AG09309 (cell line): Measurements from ENCODE around the gene POTEE.
"Not testable (repeated sequence)": the region's sequence is repeated elsewhere in the genome, so short reads cannot be mapped to it uniquely, and the experiment has no call there.

Experiments used
- DNase-seq: peaks from one replicate; pipeline ENCODE4 v3.0.0-alpha.2; 2010; ENCODE audit warnings: low read depth
- H3K4me3 ChIP-seq: 2 replicates; pipeline ENCODE4 v1.5.1; 2011; ENCODE audit warnings: mild to moderate bottlenecking, low read depth, low read length, moderate library complexity; ENCODE audit not compliant: control insufficient read depth
- CTCF ChIP-seq: IDR thresholded peaks from 2 replicates; pipeline ENCODE4 v1.5.1; 2011; ENCODE audit warnings: mild to moderate bottlenecking, low read depth, low read length, inconsistent platforms; ENCODE audit not compliant: insufficient read depth, control insufficient read depth; ENCODE audit errors: missing control alignments

Gene POTEE

DNA sequence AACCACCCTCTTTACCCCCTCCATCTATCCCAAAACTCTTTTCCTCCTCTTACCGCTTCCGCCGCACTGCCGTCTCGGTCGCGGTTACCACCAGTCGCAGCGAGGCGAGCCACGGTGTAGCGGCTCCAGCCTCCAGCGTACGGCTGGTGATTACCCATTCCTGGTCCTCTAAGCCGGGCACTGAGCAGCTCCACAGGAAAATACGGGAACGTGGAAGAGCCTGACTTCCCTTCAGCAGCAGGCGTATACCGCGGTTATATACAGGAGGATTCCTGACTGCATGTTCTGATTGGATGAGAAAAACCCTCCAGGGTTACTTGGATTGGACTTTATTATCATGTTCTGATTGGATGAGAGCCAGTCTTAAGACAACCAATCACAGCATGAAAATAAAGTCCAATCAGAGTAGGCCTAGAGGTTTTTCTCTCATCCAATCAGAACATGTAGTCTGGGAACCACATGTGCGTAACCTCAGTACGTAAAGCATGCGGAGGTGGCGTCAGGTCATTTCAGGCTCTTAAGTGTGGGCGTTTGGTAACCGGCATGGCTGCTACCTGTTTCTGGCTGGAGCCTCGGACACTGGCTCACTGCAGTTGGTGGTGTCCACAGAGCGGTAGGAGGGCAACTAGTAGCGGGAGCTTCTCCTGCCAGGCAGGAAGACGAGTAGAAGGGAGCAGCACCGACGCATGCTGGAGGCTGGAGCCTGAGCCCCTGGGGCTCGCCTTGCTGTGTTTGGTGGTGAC, at the start of gene POTEE:
POTEE (plus strand) TSS at position 507 of the 743 bp plus-strand sequence. CDS start 8,867 bp downstream, outside the sequence.
- DNase-seq, H3K4me3 ChIP-seq: not testable (repeated sequence)

DNA sequence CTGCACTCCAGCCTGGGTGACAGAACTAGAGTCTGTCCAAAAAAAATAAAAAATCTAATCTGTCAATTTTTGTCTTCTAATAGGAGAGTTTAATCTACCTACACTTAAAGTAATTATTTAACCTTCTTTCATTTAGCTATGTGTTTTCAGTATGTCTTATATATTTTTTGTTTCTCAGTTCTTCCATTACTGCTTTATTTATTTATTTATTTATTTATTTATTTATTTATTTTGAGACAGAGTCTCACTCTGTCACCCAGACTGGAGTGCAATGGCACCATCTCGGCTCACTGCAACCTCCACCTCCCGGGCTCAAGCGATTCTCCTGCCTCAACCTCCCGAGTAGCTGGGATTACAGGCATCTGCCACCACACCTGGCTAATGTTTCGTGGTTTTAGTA, 43.8 kb upstream of the POTEE start:
- DNase-seq, H3K4me3 ChIP-seq: not testable (repeated sequence)

DNA sequence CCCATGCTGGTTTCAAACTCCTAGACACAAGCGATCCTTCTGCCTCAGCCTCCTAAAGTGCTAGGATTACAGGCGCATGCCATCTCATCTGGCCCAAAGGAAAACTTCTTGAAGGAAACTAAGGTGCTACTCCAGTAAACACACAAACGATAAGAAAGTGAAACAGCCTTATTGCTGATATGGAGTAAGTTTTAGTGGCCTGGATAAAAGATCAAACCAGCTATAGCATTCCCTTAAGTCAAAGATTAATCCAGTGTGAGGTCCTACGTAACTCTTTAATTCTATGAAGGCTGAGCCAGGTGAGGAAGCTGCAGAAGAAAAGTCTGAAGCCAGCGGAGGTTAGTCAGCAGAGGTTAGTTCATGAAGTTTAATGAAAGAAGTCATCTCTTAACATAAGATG, 40.8 kb upstream of the POTEE start:
- no peak overlapping the region for H3K4me3 ChIP-seq
- no peak for TF ChIP-seq CTCF

GRCh38 chr2:131178050-131178449, 31.3 kb upstream of the POTEE start:
- DNase-seq, H3K4me3 ChIP-seq: not testable (repeated sequence)

More for the DNA sequence above, 40.8 kb upstream of the POTEE start:
- DNase-seq, result no peak

GRCh38 chr2:131178721-131179418, 30.5 kb upstream of the POTEE start:
- not testable (repeated sequence) for H3K4me3 ChIP-seq, DNase-seq

DNA sequence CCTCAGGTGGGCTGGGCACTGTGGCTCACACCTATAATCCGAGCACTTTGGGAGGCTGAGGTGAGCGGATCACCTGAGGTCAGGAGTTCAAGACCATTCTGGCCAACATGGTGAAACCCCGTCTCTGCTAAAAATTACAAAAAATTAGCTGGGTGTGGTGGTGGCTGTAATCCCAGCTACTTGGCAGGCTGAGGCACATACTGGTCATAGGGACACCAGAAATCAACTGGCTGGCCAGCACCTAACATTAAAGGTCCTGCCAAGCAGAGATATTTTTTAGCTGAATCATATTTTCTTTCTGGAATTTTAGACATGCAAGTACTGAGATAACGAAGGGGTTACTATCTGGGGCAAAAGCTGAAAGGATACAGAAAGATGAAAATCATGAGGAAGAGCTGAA, 27.9 kb upstream of the POTEE start:
- not testable (repeated sequence) for DNase-seq

DNA sequence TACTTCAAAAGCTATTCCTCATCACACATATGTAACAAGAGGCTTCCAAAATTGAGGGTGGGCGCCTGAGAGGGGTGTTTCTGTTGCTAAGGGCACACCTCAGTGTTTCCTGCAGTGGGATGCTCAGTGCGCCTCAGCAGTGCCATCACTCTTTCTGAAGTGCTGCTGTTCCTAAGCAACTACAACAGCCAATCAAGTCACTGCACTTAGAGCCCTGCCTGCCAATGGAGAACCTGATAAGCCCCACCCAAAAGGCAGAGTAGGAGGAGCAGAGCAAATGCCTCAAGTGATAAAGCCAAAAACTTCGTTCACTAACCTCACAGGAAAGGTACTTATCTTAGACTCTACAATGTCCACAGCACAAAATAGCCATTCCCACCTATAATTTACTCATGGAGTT, 15.9 kb upstream of the POTEE start:
- H3K4me3 ChIP-seq, DNase-seq: not testable (repeated sequence)

More for the DNA sequence above, 27.9 kb upstream of the POTEE start:
- H3K4me3 ChIP-seq, result not testable (repeated sequence)

GRCh38 chr2:131196186-131196585, 13.2 kb upstream of the POTEE start:
- DNase-seq, result not testable (repeated sequence)

DNA sequence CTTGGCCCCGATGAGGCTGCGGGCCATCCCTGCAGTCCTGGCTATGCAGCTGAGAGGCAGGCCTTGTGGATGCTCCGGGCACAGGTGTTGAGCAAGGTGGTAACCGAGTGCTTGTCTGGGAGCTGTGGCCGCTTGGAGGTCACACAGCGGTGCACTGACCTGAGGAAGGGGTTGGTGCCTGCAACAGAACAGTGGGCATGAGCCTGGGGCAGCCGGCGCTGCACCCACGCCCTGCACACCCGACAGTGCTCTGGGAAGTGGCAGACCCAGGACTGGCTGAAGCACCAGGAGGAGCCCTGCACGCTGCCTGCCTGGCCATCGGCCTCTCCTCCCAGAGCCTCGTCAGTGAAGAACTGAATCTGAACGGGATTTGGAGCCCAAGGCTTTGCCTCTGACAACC, 8.2 kb upstream of the POTEE start:
- no peak for DNase-seq
- no peak for TF ChIP-seq CTCF
- H3K4me3 ChIP-seq, result no peak overlapping the region

More at GRCh38 chr2:131196186-131196585, 13.2 kb upstream of the POTEE start:
- H3K4me3 ChIP-seq, result not testable (repeated sequence)

DNA sequence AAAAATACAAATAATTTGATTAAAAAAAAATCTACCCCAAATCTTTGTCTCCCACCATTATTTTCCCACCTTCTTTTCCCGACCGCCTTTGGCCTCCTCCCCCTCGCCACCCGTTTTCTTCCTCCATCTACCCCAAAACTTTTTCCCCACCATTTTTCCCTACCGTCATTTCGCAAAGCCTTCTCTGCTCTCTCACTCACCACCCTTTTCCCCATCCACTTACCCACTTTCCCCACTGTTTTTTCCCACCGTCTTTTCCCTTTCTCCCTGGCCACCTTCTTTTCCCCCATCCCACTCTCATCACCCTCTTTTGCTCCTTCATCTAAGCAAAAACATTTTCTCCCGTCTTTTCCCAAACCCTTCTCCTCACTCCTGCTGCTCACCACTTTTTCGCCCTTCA, 1.5 kb upstream of the POTEE start:
- DNase-seq, result not testable (repeated sequence)

GRCh38 chr2:131209773-131210104, 403 bp downstream of the POTEE start:
- not testable (repeated sequence) for DNase-seq, H3K4me3 ChIP-seq

More for the DNA sequence above, 1.5 kb upstream of the POTEE start:
- H3K4me3 ChIP-seq, result not testable (repeated sequence)

DNA sequence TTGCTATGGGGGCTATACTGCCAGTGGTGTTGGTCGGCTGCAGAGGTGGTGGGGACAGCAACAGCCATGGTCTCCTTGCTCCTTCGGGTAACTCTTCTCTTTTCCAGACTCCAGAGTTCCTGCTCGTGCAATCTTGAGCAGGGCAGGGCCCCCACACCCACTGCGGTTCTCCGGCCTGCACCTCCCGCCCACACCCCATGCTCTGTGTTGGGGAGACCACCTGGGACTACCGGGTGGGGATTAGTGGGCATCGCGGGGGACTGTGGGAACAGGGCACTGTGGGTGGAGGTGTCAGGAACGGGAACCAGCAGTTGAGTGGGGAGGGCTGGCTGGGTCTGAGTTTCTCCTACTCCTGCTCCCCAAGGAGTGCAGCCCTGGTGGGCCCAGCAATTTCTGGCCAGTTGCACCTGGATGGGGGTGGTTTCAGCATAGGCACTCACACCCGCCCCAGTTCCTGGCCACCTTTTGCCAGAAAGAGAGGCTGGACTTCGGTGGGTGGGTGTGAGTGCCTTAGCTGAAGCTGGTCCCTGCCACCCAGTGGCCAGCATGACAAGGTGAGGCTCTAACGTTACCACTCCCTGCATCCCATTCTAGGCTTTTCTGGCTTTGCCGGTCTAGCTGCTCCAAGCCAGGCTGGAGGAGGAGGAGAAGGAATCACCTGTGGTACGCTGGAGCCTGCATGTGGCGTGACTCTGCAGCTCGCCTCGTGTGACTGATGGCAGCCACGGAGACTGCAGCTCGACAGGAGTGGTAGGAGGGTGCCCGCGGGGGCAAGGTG, 1.3 kb downstream of the POTEE start:
- DNase-seq, H3K4me3 ChIP-seq: not testable (repeated sequence)

- H3K4me3 ChIP-seq, DNase-seq: not testable (repeated sequence)
Measured at GRCh38 chr2:131217238-131217986, 8.1 kb downstream of the POTEE start.

DNA sequence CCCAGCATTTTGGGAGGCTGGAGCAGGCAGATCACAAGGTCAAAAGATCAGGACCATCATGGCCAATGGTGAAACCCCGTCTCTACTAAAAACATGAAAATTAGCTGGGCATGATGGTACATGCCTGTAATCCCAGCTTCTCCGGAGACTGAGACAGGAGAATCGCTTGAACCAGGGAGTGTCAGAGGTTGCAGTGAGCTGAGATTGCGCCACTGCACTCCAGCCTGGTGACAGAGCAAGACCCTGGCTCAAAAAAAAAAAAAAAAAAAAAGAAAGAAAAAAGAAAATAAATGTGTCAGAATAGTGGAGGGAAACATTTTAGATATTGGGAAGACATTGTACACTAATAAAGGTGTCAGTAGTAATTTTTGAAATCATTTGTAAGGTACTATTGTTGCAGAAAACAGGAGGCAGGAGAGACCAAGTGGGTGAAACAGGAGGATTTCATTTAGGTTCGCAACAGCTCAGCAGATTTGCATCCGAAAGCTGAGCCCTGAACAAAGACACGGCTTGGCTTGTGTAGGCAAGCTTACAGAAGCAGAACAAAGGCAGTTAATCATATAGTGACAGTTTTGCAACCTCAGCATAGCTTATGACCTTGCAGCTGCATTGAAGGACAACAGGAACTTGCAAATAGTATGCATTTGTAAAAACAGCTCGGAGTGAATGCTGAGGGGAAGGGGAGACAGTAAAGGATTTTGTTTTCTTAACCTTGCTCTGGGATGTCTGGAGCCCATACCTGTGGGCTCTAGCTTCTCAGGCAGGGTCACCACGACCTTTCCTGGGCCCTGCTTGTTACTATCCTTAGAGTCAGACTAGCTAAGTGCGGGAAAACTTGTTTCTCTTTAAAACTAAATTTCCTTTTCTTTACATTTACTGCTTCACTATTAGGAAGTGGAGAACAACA, 26.5 kb downstream of the POTEE start:
- not testable (repeated sequence) for DNase-seq

More for the DNA sequence above, 26.5 kb downstream of the POTEE start:
- not testable (repeated sequence) for H3K4me3 ChIP-seq
